GM18867 (cell line): ENCODE measurements around the gene IGHMBP2.

Source experiments
- ATAC-seq: cut with Tn5 transposase; IDR thresholded peaks from one replicate; pipeline ENCODE4 v1.9.1; 2021; ENCODE audit warnings: mild to moderate bottlenecking, moderate library complexity; ENCODE audit not compliant: unreplicated experiment

Gene IGHMBP2

DNA sequence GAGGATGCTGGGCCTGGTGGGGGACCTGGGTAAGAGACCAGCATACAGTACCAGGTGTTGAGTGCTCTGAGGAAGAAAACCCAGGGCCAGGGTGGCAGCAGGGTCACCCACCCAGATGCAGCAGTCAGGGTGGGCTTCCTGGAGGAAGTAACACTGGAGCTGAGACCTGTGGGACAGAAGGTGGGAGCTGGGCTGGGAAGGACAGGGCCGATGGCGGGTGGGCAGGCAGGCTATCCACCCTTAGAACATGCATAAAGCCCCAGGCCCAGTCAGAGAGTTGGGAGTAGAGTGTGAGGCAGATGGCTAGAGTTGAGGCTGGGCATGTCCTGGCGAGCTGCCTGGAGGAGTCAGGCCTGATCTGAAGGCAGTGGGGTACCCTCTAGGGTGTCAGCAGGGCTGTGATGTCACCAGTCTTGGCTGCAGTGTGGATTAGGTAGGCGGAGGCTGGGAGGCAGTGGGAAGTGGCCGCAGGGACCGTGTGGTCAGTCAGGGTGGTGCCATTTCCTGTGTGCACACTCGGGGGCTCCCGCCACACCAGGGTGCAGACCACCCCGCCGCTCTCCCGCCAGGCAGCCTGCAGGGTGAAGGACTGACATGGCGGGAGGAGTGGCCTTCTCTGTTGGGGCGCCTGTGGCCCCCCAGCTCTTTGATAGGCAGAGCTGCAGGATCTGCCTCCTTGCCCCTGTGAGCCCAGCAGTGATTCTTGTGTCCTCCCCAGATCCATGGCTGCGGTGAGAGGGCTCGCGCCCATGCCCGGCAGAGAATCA is 35.3 kb downstream of the IGHMBP2 start:
- no peak for ATAC-seq

DNA sequence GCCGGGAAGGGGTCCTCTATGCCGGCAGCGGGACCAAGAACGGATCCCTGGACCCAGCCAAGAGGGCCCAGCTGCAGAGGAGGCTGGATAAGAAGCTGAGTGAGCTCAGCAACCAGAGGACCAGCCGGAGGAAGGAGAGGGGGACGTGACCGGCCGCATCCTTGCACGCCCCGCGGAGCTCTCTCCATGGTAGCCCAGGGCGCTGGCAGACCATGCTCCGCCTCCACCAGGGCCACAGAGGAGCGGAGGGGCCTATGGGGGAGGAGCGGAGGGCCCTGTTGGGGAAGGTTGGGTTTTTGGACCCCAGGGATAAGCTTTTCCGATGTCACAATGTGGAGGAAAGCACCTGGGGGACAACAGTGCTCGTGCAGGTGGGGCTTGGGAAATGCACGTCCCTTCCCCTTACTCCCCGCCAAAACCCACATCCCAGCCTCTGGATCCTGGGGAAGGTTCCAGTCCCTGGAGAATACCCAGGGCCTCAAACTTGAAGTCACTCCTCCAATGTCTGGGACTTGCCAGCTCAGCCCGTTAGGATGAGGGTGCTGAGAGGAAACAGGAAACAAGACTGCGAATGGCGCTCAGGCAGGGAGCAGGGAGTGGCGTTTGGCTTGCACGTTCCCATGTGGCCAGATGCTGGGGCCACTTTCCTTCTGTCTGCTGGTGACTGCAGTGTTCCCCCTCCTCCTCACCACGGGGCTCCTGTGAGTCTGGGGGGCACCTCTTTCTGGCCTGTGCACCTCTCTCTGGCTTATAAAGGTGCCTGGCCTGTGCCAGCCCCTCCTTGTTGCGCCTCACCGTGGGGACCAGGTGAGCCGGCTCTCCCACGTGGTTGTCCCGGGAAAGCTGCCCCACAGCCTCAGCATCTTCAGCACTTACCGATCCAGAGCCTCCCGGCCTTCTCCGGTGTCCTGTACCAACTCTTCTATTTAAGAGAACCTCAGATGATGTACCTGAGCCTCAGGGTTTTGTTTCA is 36.2 kb downstream of the IGHMBP2 start:
- no peak for ATAC-seq

DNA sequence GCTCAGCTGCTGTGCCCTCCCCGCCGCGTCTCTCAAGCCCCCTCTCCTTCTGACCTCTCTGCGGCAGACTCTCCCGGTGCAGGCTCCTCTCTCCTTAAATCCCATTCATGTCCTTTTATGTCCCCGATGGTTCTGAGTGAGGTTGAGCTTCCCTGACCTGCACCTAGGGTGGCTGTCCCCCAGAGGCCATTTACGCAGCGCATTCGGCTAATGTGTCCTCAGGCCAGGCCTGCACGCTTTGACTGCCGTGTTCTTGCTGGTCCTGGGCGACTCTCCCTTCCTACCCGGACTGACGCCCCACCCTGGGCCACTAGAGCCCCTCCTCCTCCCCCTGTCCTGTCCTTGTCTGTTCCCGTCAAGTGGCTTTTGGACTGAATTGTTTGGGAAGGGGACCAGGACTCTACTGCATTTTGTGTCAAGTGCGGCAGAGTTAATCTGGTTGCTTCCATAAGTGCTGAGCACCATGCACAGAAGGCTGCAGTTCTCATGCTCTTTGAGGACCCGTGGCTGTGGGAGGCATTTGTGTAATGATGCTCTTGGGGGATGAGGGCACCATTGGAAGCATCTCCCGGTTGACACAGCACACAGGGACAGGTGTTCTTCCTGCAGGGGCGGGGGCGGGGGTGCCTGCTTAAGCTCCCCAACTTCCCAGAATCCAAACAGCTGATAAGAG is 37.1 kb downstream of the IGHMBP2 start:
- ATAC-seq = no peak

DNA sequence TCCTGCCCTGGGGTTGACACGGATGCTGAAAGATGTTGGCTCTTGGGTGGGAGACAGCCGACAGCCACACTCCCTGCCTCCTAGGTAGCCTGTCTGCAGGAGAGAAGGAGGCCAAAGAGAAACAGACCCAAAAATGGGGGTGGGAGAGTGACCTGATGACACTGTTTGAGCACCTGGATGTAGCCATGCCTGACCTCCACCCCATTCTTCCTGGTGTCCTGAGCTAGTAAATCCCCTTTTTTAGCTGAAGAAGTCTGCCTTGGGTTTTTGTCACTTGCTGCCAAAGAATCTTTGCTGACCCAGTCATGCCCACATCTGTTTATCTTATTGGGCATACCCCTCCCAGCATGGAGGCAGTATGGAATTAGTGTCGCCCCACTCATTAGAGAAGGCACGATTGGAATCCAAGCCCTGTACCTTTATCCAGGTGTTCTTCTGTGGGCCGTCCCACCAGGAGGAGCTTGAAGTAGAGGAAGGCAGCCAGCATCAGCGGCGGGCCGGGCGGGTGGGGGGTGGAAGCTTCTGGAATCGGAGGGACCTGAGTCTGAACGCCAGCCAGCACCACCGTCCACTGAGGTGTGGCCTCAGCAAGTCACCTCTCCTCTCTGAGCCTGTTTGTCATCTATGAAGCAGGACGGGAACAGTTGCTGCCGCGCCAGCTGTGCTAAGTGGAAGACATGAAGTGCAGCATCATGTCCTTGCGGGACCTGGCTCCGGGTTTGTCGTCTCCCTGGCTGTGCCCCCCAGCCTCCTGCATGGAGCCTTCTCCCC is 37.8 kb downstream of the IGHMBP2 start:
- ATAC-seq = no peak

DNA sequence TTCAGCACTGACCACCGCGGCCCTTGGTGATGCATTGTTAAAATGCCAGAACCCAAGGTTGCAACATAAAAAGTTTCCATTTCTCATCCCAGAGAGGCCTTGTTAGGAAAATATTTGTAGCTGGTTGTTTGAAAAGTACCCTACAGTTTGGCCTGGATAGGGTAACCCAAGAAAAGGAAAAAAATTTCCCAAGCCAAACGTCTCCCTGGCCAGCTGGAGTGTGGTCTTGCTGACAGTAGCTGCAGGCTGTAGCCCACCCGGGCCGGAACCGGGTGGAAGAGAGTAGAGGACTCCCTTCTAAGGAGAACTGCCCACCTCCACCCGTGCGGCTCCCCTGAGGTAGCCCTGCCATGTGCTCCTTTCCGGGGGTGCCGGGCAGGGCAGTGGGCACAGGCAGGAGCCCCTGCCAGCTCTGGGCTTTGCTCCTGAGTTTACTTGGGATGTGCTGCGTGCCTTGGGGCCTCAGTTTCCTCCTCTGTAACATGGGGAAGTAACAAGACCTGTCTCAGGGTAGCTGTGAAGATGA is 38.5 kb downstream of the IGHMBP2 start:
- ATAC-seq = no peak

DNA sequence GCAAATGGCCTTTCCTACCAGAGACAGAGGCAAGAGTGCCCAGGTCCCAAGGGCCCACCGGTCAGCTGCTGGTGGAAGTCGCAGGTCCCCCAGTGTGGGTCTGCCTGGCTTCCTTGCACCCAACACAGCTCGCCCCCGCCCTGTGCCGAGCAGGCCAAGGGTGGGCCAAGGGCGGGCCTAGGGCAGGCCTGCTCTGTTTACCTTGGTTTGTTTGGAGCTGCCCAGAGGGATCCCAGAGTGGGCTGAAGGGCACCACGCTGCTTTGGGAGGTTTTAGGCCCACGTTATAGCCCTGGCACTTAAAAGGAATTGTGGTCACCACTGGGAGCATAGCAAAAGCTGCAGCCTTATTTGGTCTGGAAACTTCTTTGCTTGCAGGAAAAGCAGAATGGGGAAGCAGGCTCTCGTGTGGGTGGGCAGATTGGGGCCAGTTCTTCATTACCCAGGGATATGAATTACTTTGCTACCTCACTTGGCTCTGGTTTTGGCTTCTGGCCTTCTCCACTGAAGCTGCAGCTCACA is 39.1 kb downstream of the IGHMBP2 start:
- ATAC-seq = no peak

GRCh38 chr11:68946416-68947090 is 42.9 kb downstream of the IGHMBP2 start:
- no peak for ATAC-seq

DNA sequence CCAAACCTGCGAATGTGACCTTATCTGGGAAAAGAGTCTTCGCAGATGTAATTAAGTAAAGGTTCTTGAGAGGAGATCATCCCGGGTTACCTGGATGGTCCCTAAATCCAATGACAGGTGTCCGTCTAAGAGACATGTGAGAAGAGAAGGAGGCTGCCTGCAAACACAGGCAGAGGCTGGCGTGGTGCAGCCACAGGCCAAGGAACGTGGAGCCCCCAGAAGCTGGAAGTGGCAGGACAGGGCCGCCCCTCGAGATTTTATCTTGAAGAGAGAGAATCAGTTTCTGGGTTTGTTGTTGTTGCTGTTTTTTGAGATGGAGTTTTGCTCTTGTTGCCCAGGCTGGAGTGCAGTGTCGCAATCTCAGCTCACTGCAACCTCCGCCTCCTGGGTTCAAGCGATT is 43.5 kb downstream of the IGHMBP2 start:
- ATAC-seq = no peak

- no peak for ATAC-seq
Measured at GRCh38 chr11:68948496-68948895, 44.8 kb downstream of the IGHMBP2 start.

GRCh38 chr11:68948935-68949334 is 45.2 kb downstream of the IGHMBP2 start:
- ATAC-seq = no peak

GRCh38 chr11:68950270-68950669 is 46.6 kb downstream of the IGHMBP2 start:
- no peak for ATAC-seq

DNA sequence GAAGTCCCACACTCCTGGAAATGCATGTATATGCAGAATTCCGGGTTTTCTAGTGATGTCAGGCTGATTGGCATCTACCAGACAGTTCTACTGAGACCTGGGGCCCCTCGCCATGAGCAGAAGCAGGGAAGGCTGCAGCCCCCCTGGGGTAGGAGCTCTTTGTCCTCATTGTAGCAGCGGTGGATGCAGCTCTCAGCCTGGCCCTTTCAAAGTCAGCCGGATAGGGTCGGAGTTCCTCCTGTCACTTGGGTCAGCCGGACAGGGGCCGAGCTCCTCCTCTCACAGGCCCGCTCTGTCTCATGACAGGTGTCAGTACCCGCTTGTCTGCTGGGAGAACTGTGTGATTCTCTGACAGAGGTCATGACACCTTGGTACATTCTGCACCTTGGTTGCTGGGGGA is 47.1 kb downstream of the IGHMBP2 start:
- ATAC-seq = no peak

GRCh38 chr11:68954836-68955606 is 51.3 kb downstream of the IGHMBP2 start:
- no peak for ATAC-seq

- no peak for ATAC-seq
Measured at GRCh38 chr11:68955607-68955958, 51.9 kb downstream of the IGHMBP2 start.

DNA sequence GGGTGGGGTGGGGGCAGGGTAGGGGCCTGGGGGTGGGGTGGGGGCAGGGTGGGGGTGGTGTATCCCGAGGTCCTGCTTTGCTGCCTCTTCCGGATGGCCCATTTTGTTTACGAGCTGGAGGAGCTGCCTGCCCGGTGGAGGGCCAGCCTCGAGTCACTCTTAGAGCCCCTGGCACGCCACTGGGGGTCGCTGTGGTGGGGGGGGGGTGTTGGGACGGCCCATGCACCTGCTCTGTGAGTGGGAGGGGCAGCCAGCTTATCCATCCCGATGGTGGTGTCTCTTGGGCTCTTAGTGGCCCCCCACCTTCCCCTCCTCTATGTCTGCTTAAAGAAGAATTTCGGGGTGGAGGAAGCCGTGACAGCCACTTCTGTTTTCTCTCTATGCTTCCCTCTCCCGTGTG is 52.5 kb downstream of the IGHMBP2 start:
- ATAC-seq = no peak

DNA sequence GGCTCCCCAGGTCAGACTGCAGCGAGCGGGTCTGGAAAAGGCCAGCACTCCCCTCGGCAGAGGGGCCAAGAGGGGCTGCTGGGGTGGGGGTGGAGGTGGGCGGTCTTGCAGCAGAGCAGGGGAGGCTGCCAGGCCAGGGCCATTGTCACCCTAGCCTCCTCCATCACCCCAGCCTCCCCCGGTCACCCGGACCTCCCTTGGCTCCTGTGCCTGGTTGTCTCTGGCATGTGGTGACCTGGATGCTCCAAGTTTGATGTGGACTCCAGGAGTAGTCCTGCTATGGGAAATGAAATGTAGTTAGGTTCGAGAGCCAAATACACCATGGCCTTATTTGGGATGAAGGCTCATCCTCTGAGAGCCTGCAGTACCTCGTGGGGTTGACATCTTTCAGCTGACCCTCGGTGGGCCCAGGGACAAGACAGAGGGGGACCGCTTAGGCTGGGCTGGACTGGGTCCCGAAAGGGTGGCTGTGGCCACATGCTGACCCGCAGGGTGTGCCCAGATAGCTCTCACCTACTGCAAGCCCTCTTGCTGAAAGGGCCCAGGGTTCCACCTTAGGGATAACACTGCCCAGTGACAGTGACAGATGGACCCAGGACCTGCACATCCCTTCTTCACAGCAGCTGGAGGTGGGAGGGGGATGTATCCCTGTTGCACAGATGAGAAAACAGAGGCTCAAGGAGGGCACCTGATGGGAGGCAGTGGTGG is 53.0 kb downstream of the IGHMBP2 start:
- no peak for ATAC-seq

- no peak for ATAC-seq
Measured at GRCh38 chr11:68958211-68958610, 54.5 kb downstream of the IGHMBP2 start.
